NCI-H2227 (cell line): Measurements from ENCODE around the gene CAMSAP1.

ENCODE experiments used
- DNase-seq: peaks from one replicate; lab custom pipeline; 2025; ENCODE audit not compliant: unreplicated experiment; lab: John Stamatoyannopoulos, UW

Gene CAMSAP1

GRCh38 chr9:135793221-135794056, 113.9 kb downstream of the CAMSAP1 start:
- DNase-seq: no peak

DNA sequence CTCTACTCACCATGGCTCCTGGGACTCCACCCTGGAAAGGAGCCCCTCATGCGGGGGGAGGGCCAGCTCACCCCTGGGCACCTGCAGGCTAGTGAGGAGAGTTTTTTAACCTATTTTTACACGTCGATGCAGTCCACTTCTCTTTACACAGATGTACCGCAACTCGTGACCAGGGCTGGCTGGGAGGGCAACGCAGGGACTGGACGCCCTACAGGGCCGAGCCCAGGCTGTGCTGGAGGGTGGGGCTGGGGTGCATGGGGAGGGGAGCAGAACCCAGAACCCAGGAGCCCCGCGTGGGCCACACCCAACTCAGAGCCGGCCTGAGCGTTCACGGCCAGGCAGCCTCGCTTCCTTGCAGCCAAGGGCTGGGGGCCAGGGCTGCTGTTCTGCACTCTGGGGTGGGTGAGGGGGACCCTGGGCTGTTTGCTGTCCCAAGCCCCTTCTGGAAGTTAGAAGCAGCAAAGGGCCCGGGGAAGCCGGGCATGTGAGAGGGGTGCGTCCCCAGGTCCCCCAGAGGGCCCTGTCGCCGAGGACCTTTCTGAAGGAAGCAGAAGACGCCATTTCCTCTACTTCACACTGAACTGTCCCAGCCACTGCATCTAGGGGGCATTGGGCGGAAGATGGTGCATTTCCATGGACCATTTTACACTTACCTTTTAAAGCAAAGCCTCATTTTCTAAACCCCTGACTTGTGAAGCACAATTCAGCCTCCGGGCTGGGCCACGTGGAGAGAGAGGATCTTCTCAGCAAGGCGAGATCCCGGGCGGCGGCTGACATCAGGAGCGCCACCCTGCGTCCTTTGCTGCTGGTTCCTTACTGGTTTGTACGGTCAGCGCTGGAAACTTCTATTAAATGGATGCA, 114.8 kb downstream of the CAMSAP1 start:
- no peak for DNase-seq

DNA sequence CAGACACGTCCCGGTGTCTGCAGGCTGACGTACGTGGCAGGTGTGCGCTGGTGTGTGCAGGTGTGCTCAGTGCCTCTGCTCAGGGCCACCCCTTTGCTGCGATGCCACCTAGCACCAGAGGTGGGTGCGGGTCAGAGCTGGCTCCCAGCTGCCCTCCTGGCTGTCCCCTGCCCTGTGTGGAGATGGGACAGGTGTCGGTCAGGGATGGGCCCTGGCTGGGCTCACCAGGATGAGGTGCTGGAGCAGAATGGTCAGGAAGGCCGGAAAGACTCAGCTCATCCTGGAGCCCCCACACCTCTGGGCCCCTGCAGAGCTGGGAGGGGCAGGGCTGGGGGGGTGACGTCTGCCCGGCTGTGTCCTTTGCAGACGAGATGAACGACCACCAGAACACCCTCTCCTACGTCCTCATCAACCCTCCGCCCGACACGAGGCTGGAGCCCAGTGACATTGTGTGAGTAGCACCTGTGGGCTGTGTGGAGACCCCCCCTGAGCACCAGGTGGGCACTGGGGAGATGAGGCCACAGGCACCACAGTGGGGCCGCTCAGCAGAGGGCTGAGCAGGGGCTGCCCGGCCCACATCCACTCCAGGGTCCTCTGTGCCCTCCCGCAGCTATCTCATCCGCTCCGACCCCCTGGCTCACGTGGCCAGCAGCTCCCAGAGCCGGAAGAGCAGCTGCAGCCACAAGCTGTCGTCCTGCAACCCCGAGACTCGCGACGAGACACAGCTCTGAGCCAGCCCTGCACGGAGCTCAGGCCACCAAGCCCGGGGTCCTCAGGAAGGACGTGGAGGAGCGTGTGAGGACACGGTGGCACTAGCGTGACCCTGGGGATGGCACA, 115.7 kb downstream of the CAMSAP1 start:
- no peak for DNase-seq

GRCh38 chr9:135790850-135791249, 116.5 kb downstream of the CAMSAP1 start:
- DNase-seq: no peak

- DNase-seq: no peak
These were observed 117.0 kb downstream of the CAMSAP1 start for GRCh38 chr9:135790356-135790755.

DNA sequence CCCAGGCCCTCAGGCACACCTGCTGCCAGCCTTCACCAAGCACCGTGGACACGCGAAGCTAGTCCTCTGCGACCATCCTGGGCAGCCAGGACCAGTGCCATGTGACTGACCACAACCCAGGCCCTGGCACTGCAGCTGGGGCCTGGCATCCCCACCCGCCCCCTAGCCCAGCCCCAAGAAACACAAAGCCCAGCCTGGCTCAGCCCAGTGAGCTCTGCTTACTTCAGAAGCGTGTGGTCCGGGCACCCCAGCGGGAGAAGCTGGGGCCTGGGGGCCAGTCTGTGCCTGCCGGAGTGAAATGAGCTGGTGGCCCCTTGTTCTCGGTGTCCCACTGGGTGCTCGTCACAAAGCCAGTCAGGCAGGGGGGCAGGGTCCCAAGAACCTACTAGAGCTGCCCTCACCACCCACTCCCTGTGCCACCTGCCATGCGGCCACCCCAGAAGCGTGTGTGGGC, 117.5 kb downstream of the CAMSAP1 start:
- no peak for DNase-seq

DNA sequence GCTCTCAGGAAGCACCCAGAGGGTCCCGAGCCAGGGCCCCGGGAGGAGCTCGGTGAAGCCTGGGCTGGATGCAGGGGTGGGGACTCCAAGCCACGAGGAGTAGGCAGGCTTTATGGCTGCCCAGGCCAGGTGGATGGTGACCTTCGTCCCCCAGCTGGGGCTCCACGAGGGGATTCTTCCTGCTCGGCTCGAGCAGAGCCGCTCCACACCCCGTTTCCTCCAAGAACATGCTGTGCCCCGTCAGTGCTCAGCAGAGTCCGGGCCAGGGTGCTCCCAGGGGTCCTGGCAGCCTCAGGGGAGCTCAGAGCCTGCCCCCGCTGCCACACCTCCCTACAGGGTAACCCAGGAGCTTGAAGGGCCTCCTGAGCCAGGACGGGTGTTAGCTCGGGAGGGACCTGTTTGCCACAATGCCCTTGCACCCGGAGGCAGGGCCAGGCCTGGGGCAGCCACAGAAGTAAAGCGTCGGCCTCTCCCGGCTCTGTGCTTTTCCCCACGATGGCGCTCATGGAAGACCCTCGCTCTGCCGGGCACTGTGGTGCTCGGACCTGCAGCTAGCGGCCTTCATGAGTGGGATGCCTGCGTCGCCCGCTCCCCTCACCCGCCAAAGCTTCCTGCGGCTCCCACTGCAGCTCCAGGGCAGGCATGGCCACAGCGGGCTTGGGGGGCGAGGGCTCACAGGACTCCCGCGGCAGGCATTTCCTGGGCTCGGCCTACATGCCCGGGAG, 118.6 kb downstream of the CAMSAP1 start:
- DNase-seq: no peak

- no peak for DNase-seq
These were observed 119.4 kb downstream of the CAMSAP1 start for GRCh38 chr9:135787776-135788575.

- DNase-seq: no peak
These were observed 120.0 kb downstream of the CAMSAP1 start for GRCh38 chr9:135787317-135787716.

DNA sequence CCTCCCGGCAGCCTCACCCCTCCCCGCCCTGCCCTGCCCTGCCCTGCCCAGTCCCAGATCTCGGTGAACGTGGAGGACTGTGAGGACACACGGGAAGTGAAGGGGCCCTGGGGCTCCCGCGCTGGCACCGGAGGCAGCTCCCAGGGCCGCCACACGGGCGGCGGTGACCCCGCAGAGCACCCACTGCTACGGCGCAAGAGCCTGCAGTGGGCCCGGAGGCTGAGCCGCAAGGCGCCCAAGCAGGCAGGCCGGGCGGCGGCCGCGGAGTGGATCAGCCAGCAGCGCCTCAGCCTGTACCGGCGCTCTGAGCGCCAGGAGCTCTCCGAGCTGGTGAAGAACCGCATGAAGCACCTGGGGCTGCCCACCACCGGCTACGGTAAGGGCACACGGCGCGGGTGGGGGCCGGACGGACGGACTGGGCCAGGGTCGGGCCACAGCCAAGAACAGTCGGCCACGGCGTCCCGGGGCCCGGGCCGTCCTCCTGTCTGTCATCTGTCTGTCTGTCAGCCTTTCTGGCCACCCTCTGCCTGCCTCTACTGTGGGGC, 121.1 kb downstream of the CAMSAP1 start:
- DNase-seq: no peak

- no peak for DNase-seq
These were observed 122.3 kb downstream of the CAMSAP1 start for GRCh38 chr9:135785013-135785575.

GRCh38 chr9:135783540-135784245, 123.7 kb downstream of the CAMSAP1 start:
- no peak for DNase-seq

DNA sequence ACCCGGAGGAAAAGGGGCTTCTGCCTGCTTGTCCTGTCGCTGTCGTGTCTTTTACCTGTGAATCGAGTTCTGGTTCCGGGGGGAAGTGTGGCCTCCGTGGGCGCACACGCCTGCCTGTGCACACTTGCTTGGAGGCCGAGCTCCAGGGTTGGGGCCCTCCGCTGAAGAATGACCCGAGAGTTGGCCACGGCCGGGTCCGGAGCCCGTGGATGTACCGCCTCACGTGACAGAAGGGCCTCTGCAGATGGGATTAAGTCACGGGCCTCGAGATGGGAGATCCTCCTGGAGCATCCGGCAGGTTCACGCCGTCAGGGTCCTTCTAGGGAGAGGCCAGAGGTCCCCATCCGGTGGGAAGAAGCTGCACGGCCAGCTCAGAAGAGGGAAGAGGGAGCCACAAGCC, 124.4 kb downstream of the CAMSAP1 start:
- DNase-seq: no peak

DNA sequence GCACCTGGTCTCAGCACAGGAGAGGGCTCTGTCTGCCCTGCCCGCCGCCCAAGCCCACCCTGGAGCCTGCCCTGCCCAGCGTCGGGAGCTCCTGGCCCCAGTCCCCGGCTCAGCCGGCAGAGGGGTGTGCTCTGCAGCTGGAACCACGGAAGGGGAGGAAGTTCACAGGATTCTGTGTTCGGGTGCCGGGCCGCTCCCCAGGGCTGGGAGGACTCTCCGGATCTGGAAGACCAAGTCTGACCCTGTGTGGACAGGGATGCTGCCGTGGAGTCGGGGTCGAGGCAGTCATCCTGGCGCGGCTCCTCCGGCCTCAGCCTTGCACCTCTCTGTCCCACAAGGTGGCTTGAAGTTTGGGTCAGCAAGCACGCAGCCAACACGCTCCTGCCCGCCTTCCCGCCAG, 126.7 kb downstream of the CAMSAP1 start:
- DNase-seq: no peak

- no peak for DNase-seq
These were observed 127.3 kb downstream of the CAMSAP1 start for GRCh38 chr9:135780086-135780485.

GRCh38 chr9:135779571-135779970, 127.8 kb downstream of the CAMSAP1 start:
- no peak for DNase-seq

GRCh38 chr9:135778421-135778820, 128.9 kb downstream of the CAMSAP1 start:
- DNase-seq: no peak

GRCh38 chr9:135777623-135778177, 129.6 kb downstream of the CAMSAP1 start:
- no peak for DNase-seq
